Measurements from ENCODE around the gene PARM1.

Gene PARM1

GRCh38 chr4:74932832-74933561 is at the start of gene PARM1:
Gene PARM1, plus strand, starts transcription at chr4:74933116. Its CDS starts 212 bp downstream, at chr4:74933328.
- Histone ChIP-seq H3K36me3 (ENCODE audit: insufficient read depth, low read depth, low read length) (no peaks in the 10 kb centered on the region), H3K4me1 (ENCODE audit: insufficient read depth, low read length) (peaks cover 18% of the 10 kb centered on the region), H3K9ac (ENCODE audit: low read depth, low read length) (peak within 1 kb of the TSS; percentile 68; the same call in 1 of the 2 replicates), H3K27ac (ENCODE audit: low read length) (no peak within 1 kb of the TSS), H3K9me3 (ENCODE audit: insufficient read depth, low read depth, low read length) (no peaks in the 10 kb centered on the region), H3K4me3 (ENCODE audit: low read length) (peak within 1 kb of the TSS; percentile 81), H3K27me3 (ENCODE audit: insufficient read depth, low read length) (peaks cover 33% of the 10 kb centered on the region)

- H3K27ac ChIP-seq (ENCODE audit: low read length), result no peak overlapping the region
- H3K4me3 ChIP-seq (ENCODE audit: low read length), result no peak overlapping the region
- no peaks in the 10 kb centered on the region for H3K36me3 ChIP-seq (ENCODE audit: insufficient read depth, low read depth, low read length)
- no peaks in the 10 kb centered on the region for H3K4me1 ChIP-seq (ENCODE audit: insufficient read depth, low read length)
- H3K27me3 ChIP-seq (ENCODE audit: insufficient read depth, low read length), result no peaks in the 10 kb centered on the region
- no peaks in the 10 kb centered on the region for H3K9me3 ChIP-seq (ENCODE audit: insufficient read depth, low read depth, low read length)
- no peak overlapping the region for H3K9ac ChIP-seq (ENCODE audit: low read depth, low read length)
These were observed 48.6 kb upstream of the PARM1 start for GRCh38 chr4:74884266-74884665.

- H3K27ac ChIP-seq (ENCODE audit: low read length), result no peak overlapping the region
- no peaks in the 10 kb centered on the region for H3K27me3 ChIP-seq (ENCODE audit: insufficient read depth, low read length)
- H3K4me3 ChIP-seq (ENCODE audit: low read length), result no peak overlapping the region
- H3K9ac ChIP-seq (ENCODE audit: low read depth, low read length), result no peak overlapping the region
- H3K36me3 ChIP-seq (ENCODE audit: insufficient read depth, low read depth, low read length), result no peaks in the 10 kb centered on the region
- no peaks in the 10 kb centered on the region for H3K9me3 ChIP-seq (ENCODE audit: insufficient read depth, low read depth, low read length)
- H3K4me1 ChIP-seq (ENCODE audit: insufficient read depth, low read length), result no peaks in the 10 kb centered on the region
These were observed 46.4 kb upstream of the PARM1 start for GRCh38 chr4:74886484-74886883.

- no peaks in the 10 kb centered on the region for H3K4me1 ChIP-seq (ENCODE audit: insufficient read depth, low read length)
- H3K27me3 ChIP-seq (ENCODE audit: insufficient read depth, low read length), result no peaks in the 10 kb centered on the region
- no peak overlapping the region for H3K4me3 ChIP-seq (ENCODE audit: low read length)
- no peaks in the 10 kb centered on the region for H3K36me3 ChIP-seq (ENCODE audit: insufficient read depth, low read depth, low read length)
- no peak overlapping the region for H3K9ac ChIP-seq (ENCODE audit: low read depth, low read length)
- no peak overlapping the region for H3K27ac ChIP-seq (ENCODE audit: low read length)
- no peaks in the 10 kb centered on the region for H3K9me3 ChIP-seq (ENCODE audit: insufficient read depth, low read depth, low read length)
These were observed 42.6 kb upstream of the PARM1 start for GRCh38 chr4:74890341-74890740.

- H3K27ac ChIP-seq (ENCODE audit: low read length), result no peak overlapping the region
- no peak overlapping the region for H3K4me3 ChIP-seq (ENCODE audit: low read length)
- no peaks in the 10 kb centered on the region for H3K27me3 ChIP-seq (ENCODE audit: insufficient read depth, low read length)
- no peak overlapping the region for H3K9ac ChIP-seq (ENCODE audit: low read depth, low read length)
- H3K36me3 ChIP-seq (ENCODE audit: insufficient read depth, low read depth, low read length), result no peaks in the 10 kb centered on the region
- no peaks in the 10 kb centered on the region for H3K4me1 ChIP-seq (ENCODE audit: insufficient read depth, low read length)
- no peaks in the 10 kb centered on the region for H3K9me3 ChIP-seq (ENCODE audit: insufficient read depth, low read depth, low read length)
These were observed 41.9 kb upstream of the PARM1 start for GRCh38 chr4:74891037-74891436.

GRCh38 chr4:74893171-74893570 is 39.7 kb upstream of the PARM1 start:
- Histone ChIP-seq H3K27ac (ENCODE audit: low read length) (no peak overlapping the region), H3K4me3 (ENCODE audit: low read length) (no peak overlapping the region), H3K4me1 (ENCODE audit: insufficient read depth, low read length) (no peaks in the 10 kb centered on the region), H3K9me3 (ENCODE audit: insufficient read depth, low read depth, low read length) (no peaks in the 10 kb centered on the region), H3K36me3 (ENCODE audit: insufficient read depth, low read depth, low read length) (no peaks in the 10 kb centered on the region), H3K9ac (ENCODE audit: low read depth, low read length) (no peak overlapping the region), H3K27me3 (ENCODE audit: insufficient read depth, low read length) (no peaks in the 10 kb centered on the region)

GRCh38 chr4:74896595-74896994 is 36.3 kb upstream of the PARM1 start:
- Histone ChIP-seq H3K27ac (ENCODE audit: low read length) (no peak overlapping the region), H3K9me3 (ENCODE audit: insufficient read depth, low read depth, low read length) (no peaks in the 10 kb centered on the region), H3K4me1 (ENCODE audit: insufficient read depth, low read length) (no peaks in the 10 kb centered on the region), H3K36me3 (ENCODE audit: insufficient read depth, low read depth, low read length) (no peaks in the 10 kb centered on the region), H3K27me3 (ENCODE audit: insufficient read depth, low read length) (no peaks in the 10 kb centered on the region), H3K9ac (ENCODE audit: low read depth, low read length) (no peak overlapping the region), H3K4me3 (ENCODE audit: low read length) (no peak overlapping the region)

GRCh38 chr4:74897386-74897785 is 35.5 kb upstream of the PARM1 start:
- Histone ChIP-seq H3K36me3 (ENCODE audit: insufficient read depth, low read depth, low read length) (no peaks in the 10 kb centered on the region), H3K27me3 (ENCODE audit: insufficient read depth, low read length) (no peaks in the 10 kb centered on the region)

GRCh38 chr4:74900862-74901261 is 32.1 kb upstream of the PARM1 start:
- Histone ChIP-seq H3K27ac (ENCODE audit: low read length) (no peak overlapping the region), H3K27me3 (ENCODE audit: insufficient read depth, low read length) (no peaks in the 10 kb centered on the region), H3K4me3 (ENCODE audit: low read length) (no peak overlapping the region), H3K4me1 (ENCODE audit: insufficient read depth, low read length) (no peaks in the 10 kb centered on the region), H3K36me3 (ENCODE audit: insufficient read depth, low read depth, low read length) (no peaks in the 10 kb centered on the region), H3K9ac (ENCODE audit: low read depth, low read length) (no peak overlapping the region), H3K9me3 (ENCODE audit: insufficient read depth, low read depth, low read length) (no peaks in the 10 kb centered on the region)

More at GRCh38 chr4:74897386-74897785, 35.5 kb upstream of the PARM1 start:
- H3K9ac ChIP-seq (ENCODE audit: low read depth, low read length), result no peak overlapping the region
- H3K4me3 ChIP-seq (ENCODE audit: low read length), result no peak overlapping the region
- no peaks in the 10 kb centered on the region for H3K4me1 ChIP-seq (ENCODE audit: insufficient read depth, low read length)
- H3K9me3 ChIP-seq (ENCODE audit: insufficient read depth, low read depth, low read length), result no peaks in the 10 kb centered on the region
- no peak overlapping the region for H3K27ac ChIP-seq (ENCODE audit: low read length)

- Histone ChIP-seq H3K9ac (ENCODE audit: low read depth, low read length) (no peak overlapping the region), H3K9me3 (ENCODE audit: insufficient read depth, low read depth, low read length) (no peaks in the 10 kb centered on the region), H3K27me3 (ENCODE audit: insufficient read depth, low read length) (no peaks in the 10 kb centered on the region), H3K27ac (ENCODE audit: low read length) (no peak overlapping the region), H3K36me3 (ENCODE audit: insufficient read depth, low read depth, low read length) (no peaks in the 10 kb centered on the region), H3K4me3 (ENCODE audit: low read length) (no peak overlapping the region), H3K4me1 (ENCODE audit: insufficient read depth, low read length) (no peaks in the 10 kb centered on the region)
These were observed 28.3 kb upstream of the PARM1 start for GRCh38 chr4:74904509-74905065.

- Histone ChIP-seq H3K36me3 (ENCODE audit: insufficient read depth, low read depth, low read length) (no peaks in the 10 kb centered on the region), H3K27me3 (ENCODE audit: insufficient read depth, low read length) (no peaks in the 10 kb centered on the region), H3K4me3 (ENCODE audit: low read length) (no peak overlapping the region), H3K27ac (ENCODE audit: low read length) (no peak overlapping the region), H3K9me3 (ENCODE audit: insufficient read depth, low read depth, low read length) (no peaks in the 10 kb centered on the region), H3K4me1 (ENCODE audit: insufficient read depth, low read length) (no peaks in the 10 kb centered on the region), H3K9ac (ENCODE audit: low read depth, low read length) (no peak overlapping the region)
These were observed 26.1 kb upstream of the PARM1 start for GRCh38 chr4:74906771-74907170.

GRCh38 chr4:74919783-74920182 is 13.1 kb upstream of the PARM1 start:
- Histone ChIP-seq H3K27me3 (ENCODE audit: insufficient read depth, low read length) (no peaks in the 10 kb centered on the region), H3K27ac (ENCODE audit: low read length) (no peak overlapping the region), H3K9me3 (ENCODE audit: insufficient read depth, low read depth, low read length) (no peaks in the 10 kb centered on the region), H3K4me1 (ENCODE audit: insufficient read depth, low read length) (no peaks in the 10 kb centered on the region), H3K9ac (ENCODE audit: low read depth, low read length) (no peak overlapping the region), H3K4me3 (ENCODE audit: low read length) (no peak overlapping the region), H3K36me3 (ENCODE audit: insufficient read depth, low read depth, low read length) (no peaks in the 10 kb centered on the region)

All from iPS-20b (cell line).